Prostate gland (tissue), 2 donors: ENCODE measurements around the gene KRTAP2-2.

Experiments used
- CTCF ChIP-seq, 4 experiments: fragments of 200-600 bp in 2 of 4; fragments of 450-650 bp in 2 of 4; sonication (generic) in 2 of 4; IDR thresholded peaks; 1 replicate in 3 of 4; 2 replicates in 1 of 4; pipeline ENCODE4 v1.5.1; 2016 to 2019; ENCODE audit warnings: antibody characterized with exemption in 4 of 4, mild to moderate bottlenecking in 2 of 4, moderate library complexity in 2 of 4
- POLR2A ChIP-seq: fragments of 450-650 bp; IDR thresholded peaks from one replicate; pipeline ENCODE4 v1.6.1; 2016; ENCODE audit warnings: antibody characterized with exemption, mild to moderate bottlenecking

- TF ChIP-seq CTCF (IDR thresholded peaks at IDR 0.05), result no peak
- TF ChIP-seq POLR2A, result no peak
These were observed 1.0 kb downstream of the KRTAP2-2 start for GRCh38 chr17:41054025-41054424.
